Spleen (tissue), 7 donors: ENCODE data around the gene GPATCH4.

Experiments used
- CTCF ChIP-seq, 11 experiments: fragments of 200-600 bp in 7 of 11; fragments of 450-650 bp in 4 of 11; sonication (generic) in 4 of 11; IDR thresholded peaks in 8 of 11; conservative IDR thresholded peaks in 3 of 11; 1 replicate in 7 of 11; 2 replicates in 4 of 11; pipeline versions ENCODE4 v1.4.0 to v1.8.0; 2016 to 2021; ENCODE audit warnings: antibody characterized with exemption in 11 of 11, inconsistent platforms in 4 of 11, mild to moderate bottlenecking in 1 of 11
- POLR2A ChIP-seq, 3 donors: fragments of 450-650 bp; IDR thresholded peaks; one replicate each; pipeline ENCODE4 v1.5.1; 2017; ENCODE audit warnings: antibody characterized with exemption in 3 of 3, mild to moderate bottlenecking in 1 of 3
- POLR2AphosphoS5 ChIP-seq, 3 donors: sonication (generic); formaldehyde crosslinking; IDR thresholded peaks; one replicate each; pipeline ENCODE4 v1.5.1; 2017; ENCODE audit warnings: antibody characterized with exemption in 3 of 3
- donor health status: DM: no; HTN: no; CAD: no; lungs with moderate emphysema.
- donor health status: DM: no; HTN: no; CAD: no.
- donor health status: DM: no; HTN: no; CAD: no.

- TF ChIP-seq POLR2A (IDR thresholded peaks at IDR 0.05) (no peak), CTCF (IDR thresholded peaks at IDR 0.05 in 8 of 11, conservative IDR thresholded peaks at IDR 0.05 in 3 of 11) (peak in 3 of 11 experiments; percentile 10 to 14 (median 12)), POLR2AphosphoS5 (IDR thresholded peaks at IDR 0.05) (no peak)
These were observed 1.3 kb upstream of the GPATCH4 start for GRCh38 chr1:156602557-156602993.
